ENCODE results near the gene P2RY6.

- TF ChIP-seq ZBTB33 (IDR thresholded peaks at IDR 0.05; ENCODE audit: extremely low read depth, insufficient replicate concordance, low read length) (no peak), CTCF (IDR thresholded peaks at IDR 0.05 in 2 of 3, conservative IDR thresholded peaks at IDR 0.05 in 1 of 3; ENCODE audit: borderline replicate concordance in 1 of 3, insufficient read depth in 1 of 3, low read depth in 2 of 3, low read length in 2 of 3) (no peak), MAX (IDR thresholded peaks at IDR 0.05) (no peak), YY1 (IDR thresholded peaks at IDR 0.05; ENCODE audit: extremely low read depth, insufficient replicate concordance, low read depth, low read length) (no peak), POLR2AphosphoS5 (IDR thresholded peaks at IDR 0.05; ENCODE audit: low read depth, low read length) (0 out of 2 replicates have a peak, but pooled peaks have one; percentile 21), POLR2A (IDR thresholded peaks at IDR 0.05; ENCODE audit: borderline replicate concordance, extremely low read depth, insufficient read depth, insufficient read length) (no peak), CEBPB (IDR thresholded peaks at IDR 0.05; ENCODE audit: low read depth) (no peak), ELF1 (IDR thresholded peaks at IDR 0.05; ENCODE audit: borderline replicate concordance, low read depth) (no peak), ATF3 (IDR thresholded peaks at IDR 0.05) (no peak), RAD21 (IDR thresholded peaks at IDR 0.05; ENCODE audit: low read depth) (peak; percentile 33; the same call in 1 of the 2 replicates), JUND (IDR thresholded peaks at IDR 0.05) (peak; percentile 54), ZFX (IDR thresholded peaks at IDR 0.05) (no peak)
Observed at GRCh38 chr11:73334384-73335203, 62.5 kb downstream of the P2RY6 start.

All from HCT116 (cell line).